Osteoblast (primary cell): ENCODE measurements around the gene BIN1. TPM values are rescaled to one million over a fixed set of nuclear protein-coding genes. Genes with fewer than 3 reads are reported as not detected.
A peak's percentile ranks its signal among the peaks of the same experiment; 100 is the strongest.

ENCODE experiments used
- DNase-seq: peaks from one replicate; pipeline ENCODE4 v3.0.0; 2011; ENCODE audit warnings: low spot score, mixed read lengths; ENCODE audit not compliant: insufficient read length; ENCODE audit errors: missing footprints
- H2AFZ ChIP-seq: 2 replicates; pipeline ENCODE4 v1.6.0; 2011; ENCODE audit warnings: mild to moderate bottlenecking, low read length
- H3K27ac ChIP-seq: 2 replicates; pipeline ENCODE4 v1.5.1; 2011; ENCODE audit warnings: mild to moderate bottlenecking, low read depth, low read length, moderate library complexity
- H3K27me3 ChIP-seq: 2 replicates; pipeline ENCODE4 v1.6.0; 2012; ENCODE audit warnings: mild to moderate bottlenecking, control low read depth, inconsistent platforms, low read length, moderate library complexity; ENCODE audit not compliant: insufficient read depth
- H3K36me3 ChIP-seq: 2 replicates; pipeline ENCODE4 v1.5.1; 2011; ENCODE audit warnings: mild to moderate bottlenecking, low read length, control low read depth, moderate library complexity; ENCODE audit not compliant: insufficient read depth
- H3K4me1 ChIP-seq: 2 replicates; pipeline ENCODE4 v1.5.1; 2011; ENCODE audit warnings: mild to moderate bottlenecking, low read length, control low read depth, moderate library complexity; ENCODE audit not compliant: insufficient read depth
- H3K4me2 ChIP-seq: 2 replicates; pipeline ENCODE4 v1.6.0; 2011; ENCODE audit warnings: mild to moderate bottlenecking, low read length; ENCODE audit not compliant: insufficient read depth
- H3K4me3 ChIP-seq: fragments of 200-600 bp; sonication (generic); 3 replicates; pipeline ENCODE4 v1.5.1; 2012; ENCODE audit warnings: mild to moderate bottlenecking, low read length, inconsistent platforms; ENCODE audit not compliant: insufficient read depth
- H3K79me2 ChIP-seq: 2 replicates; pipeline ENCODE4 v1.6.0; 2012; ENCODE audit warnings: mild to moderate bottlenecking, low read length, control low read depth, inconsistent platforms; ENCODE audit not compliant: insufficient read depth
- H3K9me3 ChIP-seq: 2 replicates; pipeline ENCODE4 v1.5.1; 2011; ENCODE audit warnings: low read depth, low read length, control low read depth
- H4K20me1 ChIP-seq: 2 replicates; pipeline ENCODE4 v1.6.0; 2012; ENCODE audit warnings: mild to moderate bottlenecking, low read length, control low read depth; ENCODE audit not compliant: insufficient read depth
- CTCF ChIP-seq: IDR thresholded peaks from 2 replicates; pipeline ENCODE4 v1.5.1; 2011; ENCODE audit warnings: mild to moderate bottlenecking, low read depth, low read length, moderate library complexity; ENCODE audit errors: extremely low read depth
- total RNA-seq: library from RNA; depleted of rRNA; stranded (reverse); fragments of >200 nt; gene quantifications from 2 replicates; pipeline ENCODE4 v1.2.3, GENCODE V29; 2012

BIN1 gene
- total RNA-seq, 1 donor: 85.4 TPM

- no peaks in the 10 kb centered on the region for H3K79me2 ChIP-seq
- no peak for TF ChIP-seq CTCF
- H3K4me2 ChIP-seq: no peak overlapping the region
- H3K4me1 ChIP-seq: peaks cover 9% of the 10 kb centered on the region
- H3K9me3 ChIP-seq: no peaks in the 10 kb centered on the region
- no peak for DNase-seq
- no peaks in the 10 kb centered on the region for H3K36me3 ChIP-seq
- no peak overlapping the region for H2AFZ ChIP-seq
- H4K20me1 ChIP-seq: no peaks in the 10 kb centered on the region
- no peak overlapping the region for H3K27ac ChIP-seq
- H3K27me3 ChIP-seq: peaks cover 7% of the 10 kb centered on the region
- H3K4me3 ChIP-seq: no peak overlapping the region
Observed at GRCh38 chr2:127022817-127023216, 84.1 kb downstream of the BIN1 start.

DNA sequence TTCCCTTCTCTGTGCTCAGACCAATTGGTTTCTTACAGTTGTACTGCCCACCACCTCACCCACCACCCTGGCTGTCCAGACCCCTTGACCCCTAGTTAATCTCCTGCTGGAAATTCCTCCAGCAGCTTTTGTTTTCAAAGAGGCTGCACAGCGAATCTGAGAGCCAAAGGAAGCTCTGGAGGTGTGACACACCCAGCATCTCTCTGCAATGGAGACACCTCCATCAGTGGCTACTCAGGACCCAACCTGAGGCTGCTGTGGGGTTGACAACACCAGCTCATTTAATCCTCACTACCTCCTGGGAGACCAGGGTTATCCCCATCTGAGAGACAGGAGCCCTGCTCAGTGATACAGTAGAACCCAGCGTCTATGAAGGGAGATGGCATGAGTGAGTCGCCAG, 86.4 kb downstream of the BIN1 start:
- Histone ChIP-seq H3K4me1 (peaks cover 10% of the 10 kb centered on the region), H3K79me2 (no peaks in the 10 kb centered on the region), H4K20me1 (no peaks in the 10 kb centered on the region), H3K27me3 (peaks cover 9% of the 10 kb centered on the region), H3K4me3 (no peak overlapping the region), H2AFZ (no peak overlapping the region), H3K27ac (no peak overlapping the region), H3K9me3 (no peaks in the 10 kb centered on the region), H3K36me3 (no peaks in the 10 kb centered on the region), H3K4me2 (no peak overlapping the region)
- no peak for TF ChIP-seq CTCF
- peak; percentile 58 for DNase-seq

- no peak overlapping the region for H2AFZ ChIP-seq
- H3K4me1 ChIP-seq: peaks cover 16% of the 10 kb centered on the region
- DNase-seq: no peak
- H3K4me2 ChIP-seq: no peak overlapping the region
- no peak overlapping the region for H3K4me3 ChIP-seq
- no peaks in the 10 kb centered on the region for H3K9me3 ChIP-seq
- no peak for TF ChIP-seq CTCF
- H3K79me2 ChIP-seq: no peaks in the 10 kb centered on the region
- no peaks in the 10 kb centered on the region for H3K36me3 ChIP-seq
- no peaks in the 10 kb centered on the region for H4K20me1 ChIP-seq
- no peak overlapping the region for H3K27ac ChIP-seq
- peaks cover 15% of the 10 kb centered on the region for H3K27me3 ChIP-seq
Observed at GRCh38 chr2:127017548-127017947, 89.4 kb downstream of the BIN1 start.

GRCh38 chr2:127016329-127016728, 90.6 kb downstream of the BIN1 start:
- H3K36me3 ChIP-seq: no peaks in the 10 kb centered on the region
- H2AFZ ChIP-seq: no peak overlapping the region
- peaks cover 17% of the 10 kb centered on the region for H3K27me3 ChIP-seq

More at GRCh38 chr2:127016329-127016728, 90.6 kb downstream of the BIN1 start:
- Histone ChIP-seq H4K20me1 (no peaks in the 10 kb centered on the region), H3K27ac (no peak overlapping the region), H3K4me1 (peaks cover 16% of the 10 kb centered on the region), H3K9me3 (no peaks in the 10 kb centered on the region), H3K4me2 (no peak overlapping the region), H3K4me3 (no peak overlapping the region), H3K79me2 (no peaks in the 10 kb centered on the region)
- TF ChIP-seq CTCF: no peak
- no peak for DNase-seq
